ENCODE data around the gene CTNNB1. TPM values are rescaled to one million over a fixed set of nuclear protein-coding genes. Genes with fewer than 3 reads are reported as not detected.

The CTNNB1 gene
- total RNA-seq, 2 donors from 2014 or later: 405 to 467 TPM

GRCh38 chr3:41258239-41258800, 59.0 kb downstream of the CTNNB1 start:
- 90% methylated on average over 4 of the region's 4 CpGs for WGBS
- TF ChIP-seq POLR2AphosphoS5 (IDR thresholded peaks at IDR 0.05) (no peak), POLR2A (IDR thresholded peaks at IDR 0.05) (no peak), CTCF (IDR thresholded peaks at IDR 0.05) (no peak)
- no peaks in the 10 kb centered on the region for H3K36me3 ChIP-seq
- H3K9me3 ChIP-seq: no peaks in the 10 kb centered on the region
- H3K4me3 ChIP-seq: no peak overlapping the region
- intact Hi-C loops (cut with DNase I): no loop called here
- no peaks in the 10 kb centered on the region for H3K27me3 ChIP-seq (replicated peaks; ENCODE audit: insufficient read depth)
- DNase-seq (ENCODE audit: low spot score): no peak
- H3K4me1 ChIP-seq (replicated peaks): no peaks in the 10 kb centered on the region
- no peak overlapping the region for H3K27ac ChIP-seq

DNA sequence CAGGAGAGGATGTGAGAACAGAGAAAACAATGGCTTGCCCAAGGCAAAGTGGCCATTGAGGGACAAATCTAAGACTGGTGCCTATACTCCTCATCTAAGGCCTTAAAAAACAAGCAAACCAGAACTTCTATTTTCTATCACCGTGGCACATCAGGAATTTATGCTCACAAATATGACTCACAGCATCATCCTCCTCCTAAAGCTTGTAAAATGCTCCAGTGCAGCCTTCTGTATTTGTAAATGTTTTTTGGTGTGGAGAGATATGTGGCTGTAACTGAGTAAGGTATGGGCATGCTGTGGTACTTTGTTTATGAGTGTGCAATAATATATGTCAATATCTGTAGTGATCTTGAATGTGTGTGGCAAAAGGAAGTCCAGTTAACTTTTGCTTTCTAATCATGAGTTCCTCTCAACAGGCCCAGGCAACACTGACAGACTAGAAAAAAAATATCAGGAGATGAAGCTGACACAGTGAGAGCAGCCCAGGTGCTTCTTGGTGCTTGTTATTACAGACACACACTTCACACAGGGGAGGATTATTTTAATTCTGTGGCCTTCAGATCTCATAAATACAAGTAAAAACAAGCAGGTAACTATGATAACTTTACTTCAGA, 60.3 kb downstream of the CTNNB1 start:
- intact Hi-C loops (cut with DNase I): no loop called here
- no peak overlapping the region for H3K27ac ChIP-seq
- 0% methylated on average over 1 of the region's 1 CpG for WGBS
- no peak for TF ChIP-seq POLR2A (IDR thresholded peaks at IDR 0.05)
- no peak for TF ChIP-seq POLR2AphosphoS5 (IDR thresholded peaks at IDR 0.05)
- TF ChIP-seq CTCF (IDR thresholded peaks at IDR 0.05): no peak
- no peaks in the 10 kb centered on the region for H3K36me3 ChIP-seq
- no peaks in the 10 kb centered on the region for H3K4me1 ChIP-seq (replicated peaks)
- no peak overlapping the region for H3K4me3 ChIP-seq
- H3K9me3 ChIP-seq: no peaks in the 10 kb centered on the region
- no peak for DNase-seq (ENCODE audit: low spot score)
- H3K27me3 ChIP-seq (replicated peaks; ENCODE audit: insufficient read depth): no peaks in the 10 kb centered on the region

DNA sequence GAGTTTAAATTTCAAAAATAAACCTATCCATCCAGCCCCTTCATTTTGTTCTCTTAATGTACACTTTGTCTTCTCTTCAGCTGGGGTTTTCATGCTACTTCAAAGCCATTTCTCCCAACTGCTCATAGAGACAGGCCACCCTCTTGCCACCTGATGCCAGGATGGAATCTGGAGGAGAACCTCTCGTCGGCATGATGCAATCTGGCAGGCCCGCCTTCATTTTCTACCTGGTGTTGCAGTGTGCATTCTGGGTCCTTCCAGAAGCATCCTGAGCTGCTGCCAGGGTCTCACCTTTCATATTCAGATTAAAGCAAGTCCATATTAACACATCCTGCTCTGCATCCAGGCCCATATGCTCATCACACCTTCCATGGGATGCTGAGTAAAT, 60.8 kb downstream of the CTNNB1 start:
- intact Hi-C loops (cut with DNase I): no loop called here
- TF ChIP-seq POLR2AphosphoS5 (IDR thresholded peaks at IDR 0.05) (no peak), POLR2A (IDR thresholded peaks at IDR 0.05) (no peak), CTCF (IDR thresholded peaks at IDR 0.05) (no peak)
- WGBS: 61% methylated on average over 3 of the region's 3 CpGs

GRCh38 chr3:41265011-41265545, 65.8 kb downstream of the CTNNB1 start:
- 87% methylated on average over 11 of the region's 11 CpGs for WGBS

More for the DNA sequence above, 60.8 kb downstream of the CTNNB1 start:
- H3K27ac ChIP-seq: no peak overlapping the region
- no peaks in the 10 kb centered on the region for H3K27me3 ChIP-seq (replicated peaks; ENCODE audit: insufficient read depth)
- H3K36me3 ChIP-seq: no peaks in the 10 kb centered on the region
- H3K4me3 ChIP-seq: no peak overlapping the region
- DNase-seq (ENCODE audit: low spot score): no peak
- no peaks in the 10 kb centered on the region for H3K4me1 ChIP-seq (replicated peaks)
- H3K9me3 ChIP-seq: no peaks in the 10 kb centered on the region

More at GRCh38 chr3:41265011-41265545, 65.8 kb downstream of the CTNNB1 start:
- intact Hi-C loops (cut with DNase I): no loop called here
- DNase-seq (ENCODE audit: low spot score): no peak
- no peaks in the 10 kb centered on the region for H3K36me3 ChIP-seq
- no peak for TF ChIP-seq POLR2A (IDR thresholded peaks at IDR 0.05)
- no peak for TF ChIP-seq POLR2AphosphoS5 (IDR thresholded peaks at IDR 0.05)
- no peak for TF ChIP-seq CTCF (IDR thresholded peaks at IDR 0.05)
- no peak overlapping the region for H3K27ac ChIP-seq
- H3K9me3 ChIP-seq: no peaks in the 10 kb centered on the region
- H3K27me3 ChIP-seq (replicated peaks; ENCODE audit: insufficient read depth): no peaks in the 10 kb centered on the region
- H3K4me3 ChIP-seq: no peak overlapping the region
- H3K4me1 ChIP-seq (replicated peaks): no peaks in the 10 kb centered on the region

All from prostate gland (tissue), 2 donors.